Adrenal gland (tissue), 5 donors: ENCODE data around the gene ANTXR1.

Source experiments
- CTCF ChIP-seq, 6 experiments: fragments of 450-650 bp in 4 of 6; fragments of 200-600 bp in 2 of 6; sonication (generic) in 1 of 6; IDR thresholded peaks; 1 replicate in 5 of 6; 2 replicates in 1 of 6; pipeline versions ENCODE4 v1.5.1 to v1.8.0; 2016 to 2021; ENCODE audit warnings: antibody characterized with exemption in 6 of 6, mild to moderate bottlenecking in 2 of 6, moderate library complexity in 1 of 6
- POLR2A ChIP-seq, 2 donors: fragments of 450-650 bp; IDR thresholded peaks; one replicate each; pipeline ENCODE4 v1.6.1; 2017; ENCODE audit warnings: antibody characterized with exemption in 2 of 2, mild to moderate bottlenecking in 2 of 2, moderate library complexity in 1 of 2
- donor health status: DM: no; HTN: no; CAD: no.

- TF ChIP-seq CTCF (IDR thresholded peaks at IDR 0.05) = no peak
- TF ChIP-seq POLR2A (IDR thresholded peaks at IDR 0.05) = no peak
Observed at GRCh38 chr2:69050802-69051201, 37.8 kb downstream of the ANTXR1 start.
